Naive thymus-derived CD4-positive, alpha-beta T cell (primary cell): ENCODE data around the gene GPR180. TPM values are rescaled to one million over a fixed set of nuclear protein-coding genes. Genes with fewer than 3 reads are reported as not detected.

Source experiments
- ATAC-seq: fragments of 150-1000 bp; cut with Tn5 transposase; 2 replicates; pipeline ENCODE4 v1.10.0; 2021; ENCODE audit warnings: mild to moderate bottlenecking, moderate library complexity
- CTCF ChIA-PET: fragments of 350-600 bp; sonication (Branson Sonifier 250); formaldehyde crosslinking; loops from one replicate; lab custom pipeline; 2021; ENCODE audit warnings: antibody characterized with exemption; lab: Charles Lee
- POLR2A ChIA-PET: fragments of 350-600 bp; sonication (Branson Sonifier 250); formaldehyde crosslinking; loops from one replicate; lab custom pipeline; 2021; ENCODE audit warnings: antibody characterized with exemption, inconsistent platforms; lab: Charles Lee
- DNase-seq, 9 donors: peaks; one replicate each; pipeline versions ENCODE4 v3.0.0 to v3.0.0-alpha.2; 2020 to 2022; ENCODE audit warnings: mixed read lengths in 1 of 9
- H3K27ac ChIP-seq: one replicate; pipeline ENCODE4 v1.7.0; 2013; ENCODE audit warnings: mild to moderate bottlenecking, low read depth, low read length, moderate library complexity
- H3K27me3 ChIP-seq, 2 donors: one replicate each; pipeline ENCODE4 v1.7.0; 2013; ENCODE audit warnings: low read length in 2 of 2, mild to moderate bottlenecking in 2 of 2, moderate library complexity in 2 of 2; ENCODE audit not compliant: control insufficient read depth in 2 of 2, insufficient read depth in 2 of 2
- H3K36me3 ChIP-seq, 3 experiments: 1 replicate in 2 of 3; 2 replicates in 1 of 3; pipeline ENCODE4 v1.7.0; 2013; ENCODE audit warnings: low read length in 3 of 3, mild to moderate bottlenecking in 3 of 3, moderate library complexity in 1 of 3; ENCODE audit not compliant: insufficient read depth in 3 of 3, control insufficient read depth in 2 of 3
- H3K4me1 ChIP-seq, 2 donors: one replicate each; pipeline ENCODE4 v1.7.0; 2013; ENCODE audit warnings: low read length in 2 of 2, mild to moderate bottlenecking in 2 of 2, moderate library complexity in 1 of 2; ENCODE audit not compliant: control insufficient read depth in 2 of 2, insufficient read depth in 2 of 2
- H3K4me3 ChIP-seq: 2 replicates; pipeline ENCODE4 v1.7.0; 2013; ENCODE audit warnings: mild to moderate bottlenecking, low read length
- H3K9me3 ChIP-seq, 3 experiments: 1 replicate in 2 of 3; 2 replicates in 1 of 3; pipeline ENCODE4 v1.7.0; 2013; ENCODE audit warnings: low read length in 3 of 3; ENCODE audit not compliant: control insufficient read depth in 2 of 3
- H3K27ac Mint-ChIP-seq, 9 donors: one replicate each; pipeline ENCODE4 v1.8.0; 2020 to 2022; ENCODE audit warnings: mixed read lengths in 9 of 9, mild to moderate bottlenecking in 8 of 9, moderate library complexity in 5 of 9, inconsistent platforms in 2 of 9
- H3K27me3 Mint-ChIP-seq, 5 donors: one replicate each; pipeline ENCODE4 v1.8.0; 2021 to 2022; ENCODE audit warnings: mixed read lengths in 5 of 5, mild to moderate bottlenecking in 1 of 5
- H3K36me3 Mint-ChIP-seq, 5 donors: one replicate each; pipeline ENCODE4 v1.8.0; 2020 to 2022; ENCODE audit warnings: mixed read lengths in 5 of 5, mild to moderate bottlenecking in 3 of 5, inconsistent platforms in 1 of 5
- H3K4me1 Mint-ChIP-seq, 7 donors: one replicate each; pipeline ENCODE4 v1.8.0; 2020 to 2022; ENCODE audit warnings: mixed read lengths in 7 of 7, mild to moderate bottlenecking in 3 of 7, inconsistent platforms in 1 of 7
- H3K4me3 Mint-ChIP-seq, 10 donors: one replicate each; pipeline ENCODE4 v1.8.0; 2020 to 2022; ENCODE audit warnings: mild to moderate bottlenecking in 10 of 10, mixed read lengths in 10 of 10, moderate library complexity in 6 of 10, inconsistent platforms in 2 of 10
- H3K9me3 Mint-ChIP-seq, 11 donors: one replicate each; pipeline ENCODE4 v1.8.0; 2020 to 2022; ENCODE audit warnings: mixed read lengths in 11 of 11, mild to moderate bottlenecking in 4 of 11, inconsistent platforms in 1 of 11, moderate library complexity in 1 of 11
- intact Hi-C, 2 donors: fragments of 100-400 bp; cut with micrococcal nuclease; formaldehyde crosslinking; loops; one replicate each; pipeline ENCODE4 v1.15.1; 2023
- polyA plus RNA-seq, 2 donors: library from polyadenylated mRNA; unstranded; fragments of 300-500 nt; fragmentation: Illumina TruSeq; gene quantifications; one replicate each; pipeline ENCODE4 v1.2.3, GENCODE V29; 2021
- total RNA-seq, 6 experiments: library from RNA in 5 of 6; stranded (reverse) in 5 of 6; gene quantifications; 1 replicate in 5 of 6; 2 replicates in 1 of 6; pipeline ENCODE4 v1.2.3 and lab custom pipeline; 2021 to 2026

The GPR180 gene
- 1 to 10 TPM; 1.8 to 7.0 (median 5.4) TPM for total RNA-seq
- 1 to 10 TPM; 1.3 to 1.5 TPM for polyA plus RNA-seq
- 10.2 reads per million, percentile 36 among the genes with 10 or more reads in this experiment for total RNA-seq (lab: John Stamatoyannopoulos, UW)

- CTCF ChIA-PET = no interaction called here
- peak; percentile 99 for ATAC-seq
- no peaks in the 10 kb centered on the region for H3K27me3 ChIP-seq
- H3K27ac ChIP-seq = peak within 1 kb of the TSS; percentile 75
- peaks cover 16 to 45% (median 32%) of the 10 kb centered on the region in 7 donors for H3K4me1 Mint-ChIP-seq
- peak; percentile 67 to 92 (median 88) for DNase-seq
- H3K9me3 ChIP-seq = no peaks in the 10 kb centered on the region
- H3K27me3 Mint-ChIP-seq = no peaks in the 10 kb centered on the region
- peak within 1 kb of the TSS; percentile 79 to 90 (median 86) for H3K4me3 Mint-ChIP-seq
- H3K9me3 Mint-ChIP-seq = peaks cover 0 to 5% (median 0%) of the 10 kb centered on the region in 11 donors
- H3K4me1 ChIP-seq = peaks cover 0 to 10% of the 10 kb centered on the region in 2 donors
- intact Hi-C loops = loop anchor here (1.0 to 5.0 kb wide), 7 partner anchors 7 to 1075 kb away; no protein-coding TSS in a partner anchor
- POLR2A ChIA-PET = interaction anchor here (0.6 to 4.2 kb wide), 3 partner anchors 15 to 52 kb away, joined by 3 to 26 read pairs (median 3); no protein-coding TSS in a partner anchor
- peaks cover under 1 to 19% (median 3%) of the 10 kb centered on the region in 5 donors for H3K36me3 Mint-ChIP-seq
- peaks cover 0 to 10% (median 0%) of the 10 kb centered on the region in 3 experiments for H3K36me3 ChIP-seq
- H3K27ac Mint-ChIP-seq = peak within 1 kb of the TSS; percentile 82 to 90 (median 87)
- peak within 1 kb of the TSS; percentile 58 for H3K4me3 ChIP-seq
Measured at GRCh38 chr13:94601446-94602431, at the start of gene GPR180. Gene GPR180 (plus strand): TSS chr13:94601857. CDS start chr13:94601928, 71 bp downstream.

DNA sequence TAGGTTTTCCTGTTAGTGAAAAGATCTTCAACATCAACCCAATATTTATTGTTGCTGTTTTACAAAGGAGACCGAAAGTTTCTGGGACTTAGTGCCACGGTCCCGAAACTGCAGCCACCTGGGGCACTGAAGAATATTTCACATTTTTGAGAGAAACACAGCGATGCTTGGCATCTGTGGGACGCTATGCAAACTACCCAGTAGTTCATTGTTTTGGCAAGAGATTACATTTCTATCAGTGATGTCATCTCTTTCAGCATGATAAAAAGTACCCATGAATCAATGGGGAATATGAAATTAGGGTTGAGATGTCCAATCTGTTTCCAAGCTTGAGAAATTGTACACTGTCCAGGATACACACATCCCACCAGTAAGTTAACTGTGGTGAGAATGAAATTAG, 49.6 kb upstream of the GPR180 start:
- Histone ChIP-seq H3K27me3 (no peaks in the 10 kb centered on the region), H3K9me3 (no peaks in the 10 kb centered on the region), H3K36me3 (peaks cover 0 to 12% (median 0%) of the 10 kb centered on the region in 3 experiments), H3K27ac (no peak overlapping the region), H3K4me3 (no peak overlapping the region), H3K4me1 (peaks cover 8 to 14% of the 10 kb centered on the region in 2 donors)
- intact Hi-C loops = no loop called here
- H3K4me1 Mint-ChIP-seq = peaks cover 12 to 30% (median 25%) of the 10 kb centered on the region in 7 donors
- ATAC-seq (no peak), DNase-seq (no peak)
- peaks cover 0 to 16% (median 5%) of the 10 kb centered on the region in 5 donors for H3K27me3 Mint-ChIP-seq
- H3K27ac Mint-ChIP-seq = no peak overlapping the region
- peaks cover 0 to 11% (median 0%) of the 10 kb centered on the region in 11 donors for H3K9me3 Mint-ChIP-seq
- peaks cover 0 to 10% (median 0%) of the 10 kb centered on the region in 5 donors for H3K36me3 Mint-ChIP-seq
- ChIA-PET POLR2A (no interaction called here), CTCF (no interaction called here)
- H3K4me3 Mint-ChIP-seq = no peak overlapping the region

DNA sequence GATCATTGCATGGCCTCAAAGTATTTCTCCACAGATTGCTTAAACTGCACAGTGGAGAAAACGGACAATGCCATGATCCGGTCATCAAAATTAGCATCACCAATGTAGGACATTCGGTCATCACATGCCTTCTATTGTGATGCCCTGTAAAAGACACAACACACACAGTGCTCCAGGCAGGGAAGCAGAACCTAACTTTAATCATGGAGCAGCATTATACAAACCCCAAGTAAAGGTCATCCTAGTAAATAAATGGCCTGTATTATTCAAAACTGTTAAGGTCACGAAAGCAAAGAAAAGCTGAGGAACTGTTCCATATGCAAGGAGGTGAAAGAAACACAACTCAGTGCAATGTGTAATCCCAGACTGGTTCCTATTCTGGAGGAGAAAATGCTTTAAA, 47.9 kb upstream of the GPR180 start:
- intact Hi-C loops = no loop called here
- H3K27ac Mint-ChIP-seq = no peak overlapping the region
- H3K4me1 Mint-ChIP-seq = peaks cover 5 to 31% (median 25%) of the 10 kb centered on the region in 7 donors
- no peak overlapping the region for H3K27ac ChIP-seq
- H3K27me3 Mint-ChIP-seq = peaks cover 0 to 16% (median 5%) of the 10 kb centered on the region in 5 donors
- ChIA-PET POLR2A (no interaction called here), CTCF (no interaction called here)
- H3K36me3 ChIP-seq = peaks cover 0 to 12% (median 0%) of the 10 kb centered on the region in 3 experiments
- H3K9me3 Mint-ChIP-seq = peaks cover 0 to 11% (median 3%) of the 10 kb centered on the region in 11 donors
- H3K36me3 Mint-ChIP-seq = peaks cover 0 to 10% (median 0%) of the 10 kb centered on the region in 5 donors
- H3K4me1 ChIP-seq = peaks cover 0 to 8% of the 10 kb centered on the region in 2 donors
- no peak overlapping the region for H3K4me3 ChIP-seq
- no peak for DNase-seq
- no peaks in the 10 kb centered on the region for H3K9me3 ChIP-seq
- H3K27me3 ChIP-seq = no peaks in the 10 kb centered on the region
- no peak overlapping the region for H3K4me3 Mint-ChIP-seq
- ATAC-seq = no peak

- ATAC-seq (no peak), DNase-seq (no peak)
- peak overlapping the region in 2 of 9 donors; percentile 7 to 70 for H3K27ac Mint-ChIP-seq
- Histone ChIP-seq H3K27me3 (no peaks in the 10 kb centered on the region), H3K9me3 (no peaks in the 10 kb centered on the region), H3K36me3 (no peaks in the 10 kb centered on the region), H3K4me3 (no peak overlapping the region), H3K4me1 (peaks cover 0 to 14% of the 10 kb centered on the region in 2 donors), H3K27ac (no peak overlapping the region)
- ChIA-PET POLR2A (interaction anchor here (0.7 to 2.7 kb wide), 2 partner anchors 10 to 40 kb away, joined by 4 to 8 read pairs; partner anchors contain the start of gene TGDS), CTCF (no interaction called here)
- peaks cover 0 to 4% (median 0%) of the 10 kb centered on the region in 11 donors for H3K9me3 Mint-ChIP-seq
- peaks cover 2 to 37% (median 31%) of the 10 kb centered on the region in 7 donors for H3K4me1 Mint-ChIP-seq
- no peak overlapping the region for H3K4me3 Mint-ChIP-seq
- intact Hi-C loops = no loop called here
- H3K27me3 Mint-ChIP-seq = peaks cover 0 to 3% (median 0%) of the 10 kb centered on the region in 5 donors
- peaks cover 0 to 5% (median 0%) of the 10 kb centered on the region in 5 donors for H3K36me3 Mint-ChIP-seq
Measured at GRCh38 chr13:94556041-94556440, 45.6 kb upstream of the GPR180 start.

GRCh38 chr13:94556621-94557020, 45.0 kb upstream of the GPR180 start:
- no peaks in the 10 kb centered on the region for H3K27me3 Mint-ChIP-seq
- no peak overlapping the region for H3K4me3 ChIP-seq
- no peaks in the 10 kb centered on the region for H3K9me3 ChIP-seq
- no peaks in the 10 kb centered on the region for H3K27me3 ChIP-seq
- ATAC-seq (no peak), DNase-seq (no peak)
- H3K4me3 Mint-ChIP-seq = no peak overlapping the region
- no peak overlapping the region for H3K27ac ChIP-seq
- H3K36me3 Mint-ChIP-seq = peaks cover 0 to 7% (median 0%) of the 10 kb centered on the region in 5 donors
- no peaks in the 10 kb centered on the region for H3K36me3 ChIP-seq
- intact Hi-C loops = no loop called here
- peaks cover 0 to 4% (median 0%) of the 10 kb centered on the region in 11 donors for H3K9me3 Mint-ChIP-seq
- peaks cover 2 to 41% (median 34%) of the 10 kb centered on the region in 7 donors for H3K4me1 Mint-ChIP-seq
- H3K27ac Mint-ChIP-seq = peak overlapping the region in 3 of 9 donors; percentile 7 to 70 (median 63)
- POLR2A ChIA-PET = interaction anchor here (0.7 to 2.7 kb wide), 2 partner anchors 10 to 39 kb away, joined by 4 to 8 read pairs; partner anchors contain the start of gene TGDS
- CTCF ChIA-PET = no interaction called here
- peaks cover 0 to 14% of the 10 kb centered on the region in 2 donors for H3K4me1 ChIP-seq

DNA sequence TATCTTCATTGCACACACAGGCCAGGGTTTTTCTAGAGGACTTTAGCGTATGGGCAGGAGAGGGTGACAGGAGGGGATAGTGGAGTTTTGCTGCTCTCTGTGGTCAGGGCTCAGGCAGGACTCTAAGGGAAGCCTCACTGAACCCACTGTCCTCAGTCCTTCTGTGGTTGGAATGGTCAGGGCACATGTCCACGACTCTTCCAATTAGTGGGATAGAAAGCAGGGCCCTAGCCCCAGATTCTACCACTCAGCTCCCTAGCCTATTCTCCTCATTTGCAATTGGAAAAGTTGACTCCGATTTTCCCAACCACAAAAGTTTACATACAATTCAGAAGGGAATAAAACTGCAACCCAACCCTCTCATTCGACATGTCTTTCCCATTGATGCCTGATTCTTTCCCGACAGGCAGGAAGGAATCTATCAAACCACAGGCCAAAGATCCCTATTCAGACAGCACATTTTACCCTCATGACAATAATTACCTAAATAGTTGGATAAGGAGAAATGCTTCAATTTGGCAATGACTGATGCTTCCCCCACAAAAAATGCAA, 43.9 kb upstream of the GPR180 start:
- Mint-ChIP-seq H3K4me1 (peaks cover 4 to 47% (median 36%) of the 10 kb centered on the region in 7 donors), H3K36me3 (peaks cover 0 to 11% (median 4%) of the 10 kb centered on the region in 5 donors), H3K27ac (peak overlapping the region; percentile 25 to 91 (median 86)), H3K27me3 (no peaks in the 10 kb centered on the region), H3K9me3 (peaks cover 0 to 4% (median 0%) of the 10 kb centered on the region in 11 donors), H3K4me3 (peak overlapping the region in 2 of 10 donors; percentile 71 to 75)
- no peaks in the 10 kb centered on the region for H3K27me3 ChIP-seq
- no peaks in the 10 kb centered on the region for H3K9me3 ChIP-seq
- ChIA-PET CTCF (no interaction called here), POLR2A (no interaction called here)
- H3K4me3 ChIP-seq = no peak overlapping the region
- H3K36me3 ChIP-seq = no peaks in the 10 kb centered on the region
- intact Hi-C loops = loop anchor here (1.0 to 2.0 kb wide), 3 partner anchors 8 to 39 kb away; partner anchors contain the start of gene TGDS (in 2 of the 2)
- ATAC-seq (no peak), DNase-seq (no peak)
- H3K4me1 ChIP-seq = peaks cover 0 to 14% of the 10 kb centered on the region in 2 donors
- no peak overlapping the region for H3K27ac ChIP-seq
